NCI-H1092 treated with DMSO at 0.1 percent for 48 hours (cell line): ENCODE results near the gene SLC15A5.

Source experiments
- DNase-seq: peaks from one replicate; lab custom pipeline; 2025; lab: John Stamatoyannopoulos, UW

The SLC15A5 gene

GRCh38 chr12:16261944-16262475 lies 15.5 kb downstream of the SLC15A5 start:
- DNase-seq: no peak

GRCh38 chr12:16260206-16260605 lies 17.3 kb downstream of the SLC15A5 start:
- no peak for DNase-seq

DNA sequence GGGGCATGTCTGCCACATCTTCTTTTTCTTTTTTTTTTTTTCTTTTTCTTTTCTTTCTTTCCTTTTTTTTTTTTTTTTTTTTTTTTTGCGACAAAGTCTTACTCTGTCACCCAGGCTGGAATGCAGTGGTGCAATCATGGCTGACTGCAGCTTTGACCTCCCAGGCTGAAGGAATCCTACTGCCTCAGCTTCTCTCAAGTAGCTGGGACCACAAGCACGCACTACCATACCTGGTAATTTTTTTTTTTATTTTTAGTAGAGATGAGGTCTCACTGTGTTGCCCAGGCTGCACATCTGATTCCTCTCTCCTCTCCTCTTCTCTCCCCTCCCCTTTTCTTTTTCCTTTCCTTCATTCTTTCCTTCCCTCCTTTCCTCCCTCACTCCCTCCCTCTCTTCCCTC lies 18.5 kb downstream of the SLC15A5 start:
- no peak for DNase-seq

- DNase-seq: no peak
Measured at GRCh38 chr12:16246264-16246663, 31.2 kb downstream of the SLC15A5 start.

- DNase-seq: no peak
Measured at GRCh38 chr12:16245209-16245608, 32.3 kb downstream of the SLC15A5 start.

- DNase-seq: no peak
Measured at GRCh38 chr12:16243487-16244412, 33.7 kb downstream of the SLC15A5 start.

- DNase-seq: no peak
Measured at GRCh38 chr12:16241346-16241745, 36.1 kb downstream of the SLC15A5 start.

GRCh38 chr12:16238661-16239060 lies 38.8 kb downstream of the SLC15A5 start:
- no peak for DNase-seq

- no peak for DNase-seq
Measured at GRCh38 chr12:16229676-16230075, 47.8 kb downstream of the SLC15A5 start.

DNA sequence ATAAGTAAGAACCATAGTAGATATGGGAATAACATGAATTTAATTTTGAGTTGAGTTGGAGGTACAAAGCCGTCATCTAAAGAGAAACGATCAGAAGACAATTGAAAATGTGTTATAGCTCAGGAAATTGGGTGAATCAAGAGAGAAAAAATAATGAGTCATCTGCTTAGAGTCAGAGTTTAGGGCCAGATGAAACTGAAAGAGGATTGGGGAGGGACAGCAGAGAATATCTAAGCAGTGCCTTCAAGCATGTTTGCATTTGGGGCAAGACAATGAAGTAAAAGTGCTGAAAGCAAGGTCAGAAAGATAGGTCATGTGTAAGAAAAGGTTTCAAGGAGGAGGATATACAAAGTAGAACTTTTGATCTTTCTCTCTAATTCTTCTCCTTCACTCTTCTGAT lies 49.4 kb downstream of the SLC15A5 start:
- DNase-seq: no peak

GRCh38 chr12:16225692-16226091 lies 51.8 kb downstream of the SLC15A5 start:
- DNase-seq: no peak

GRCh38 chr12:16224196-16224595 lies 53.3 kb downstream of the SLC15A5 start:
- DNase-seq: no peak

DNA sequence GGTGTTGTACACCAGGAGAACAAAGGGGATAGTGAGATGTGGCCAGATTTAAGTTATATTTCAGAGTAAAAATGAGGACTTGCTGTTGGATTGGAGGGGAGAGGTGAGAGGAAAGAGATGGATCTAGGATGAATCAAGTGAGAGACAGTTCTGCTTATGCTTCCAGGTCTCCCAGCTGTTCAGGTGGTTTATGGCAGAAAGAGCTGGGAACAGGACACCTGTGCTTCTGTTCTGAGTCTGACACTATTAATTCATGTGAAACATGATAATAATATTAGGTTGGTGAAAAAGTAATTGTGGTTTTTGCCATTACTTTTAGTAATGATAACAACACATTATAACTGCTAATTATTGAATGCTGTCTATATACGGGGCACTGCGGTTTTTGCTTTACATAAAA lies 55.7 kb downstream of the SLC15A5 start:
- no peak for DNase-seq

GRCh38 chr12:16220120-16220519 lies 57.4 kb downstream of the SLC15A5 start:
- DNase-seq: no peak

DNA sequence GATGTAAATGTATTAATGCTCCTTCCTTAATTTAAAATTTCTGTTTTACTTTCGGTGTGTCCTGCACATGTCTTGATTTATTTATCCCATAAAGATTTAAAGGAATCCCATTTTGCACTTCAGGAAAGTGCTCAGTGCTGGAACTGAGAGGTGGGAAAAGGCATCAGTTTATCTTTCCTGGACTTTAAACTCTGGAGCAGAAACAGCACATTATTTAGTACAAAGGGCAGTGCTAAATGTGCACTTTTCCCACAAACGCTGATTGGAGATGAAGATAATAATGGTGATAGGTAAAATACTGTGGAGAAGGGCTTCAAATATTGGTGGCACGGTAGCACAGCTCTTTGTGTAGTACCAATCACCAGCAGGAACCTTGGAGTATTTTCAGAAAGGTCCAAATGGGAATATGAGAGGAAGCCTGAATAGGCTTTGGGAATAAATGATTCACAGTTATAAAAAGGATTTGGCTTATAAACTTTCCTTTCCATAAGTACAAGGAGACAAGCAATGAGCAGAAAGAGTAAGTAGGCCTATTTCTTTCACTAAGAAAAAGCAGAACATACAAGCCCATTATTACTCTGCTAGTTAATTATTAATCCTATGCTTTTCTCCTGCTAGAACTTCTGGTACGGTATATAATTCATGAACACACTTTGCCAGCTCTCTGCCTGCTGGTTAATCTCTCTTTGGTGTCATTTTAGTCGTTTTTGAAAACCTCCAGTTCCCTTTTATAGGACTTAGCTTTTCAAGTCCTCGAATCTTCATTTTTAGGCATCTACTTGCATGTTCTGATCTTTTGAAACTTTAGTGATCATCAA lies 58.3 kb downstream of the SLC15A5 start:
- no peak for DNase-seq

DNA sequence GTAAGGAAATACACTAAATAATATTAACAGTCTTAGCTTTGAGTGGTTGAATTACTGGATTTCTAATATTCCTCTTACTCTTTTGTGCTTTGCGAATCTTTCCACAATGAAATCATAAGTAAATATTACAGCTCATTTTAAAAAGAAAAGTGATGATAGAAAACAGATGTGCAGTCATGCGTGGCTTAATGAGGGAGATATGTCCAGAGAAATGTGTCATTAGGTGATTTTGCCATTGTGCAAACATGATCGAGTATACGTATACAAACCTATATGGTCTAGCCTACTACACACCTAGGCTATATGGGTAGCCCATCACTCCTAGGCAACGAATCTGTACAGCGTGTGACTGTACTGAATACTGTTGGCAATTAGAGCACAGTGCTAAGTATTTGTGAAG lies 59.3 kb downstream of the SLC15A5 start:
- DNase-seq: no peak

DNA sequence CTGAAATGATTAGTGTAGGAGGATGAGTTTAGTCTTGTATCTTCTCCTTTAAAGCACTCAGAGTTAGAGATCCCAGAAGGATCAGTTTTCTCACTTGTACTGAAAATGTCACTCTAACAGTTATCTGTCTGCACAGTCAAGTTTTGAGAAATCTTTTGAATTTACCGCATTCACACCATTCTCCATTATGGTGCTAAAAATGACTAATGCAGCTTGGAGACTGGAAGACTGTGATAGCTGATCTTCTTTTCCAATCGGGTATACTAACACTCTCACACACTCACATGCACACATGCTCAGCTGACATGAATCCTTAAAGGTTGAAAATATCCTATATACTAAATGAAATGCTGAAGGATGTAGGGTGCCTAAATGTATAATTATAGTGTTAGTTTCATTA lies 65.8 kb downstream of the SLC15A5 start:
- no peak for DNase-seq

- no peak for DNase-seq
Measured at GRCh38 chr12:16198884-16199283, 78.6 kb downstream of the SLC15A5 start.

DNA sequence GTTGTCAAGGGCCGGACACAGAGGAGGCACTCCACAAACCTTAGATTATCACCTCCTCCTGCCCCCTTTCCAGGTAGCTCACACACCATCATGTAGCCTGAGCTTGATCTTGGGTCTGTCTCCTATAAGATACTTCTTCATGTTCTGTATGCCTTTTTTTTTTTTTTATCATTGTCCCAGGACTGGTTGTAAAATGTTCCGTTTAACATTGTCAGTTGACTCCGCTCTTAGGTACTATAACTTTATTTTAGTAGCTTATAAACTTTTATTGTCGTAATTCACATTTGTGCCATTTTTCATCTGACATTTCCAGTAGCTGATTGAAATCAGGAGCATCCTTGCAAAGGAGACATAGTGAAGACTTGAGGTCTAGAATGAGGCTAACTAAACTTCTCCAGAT lies 79.9 kb downstream of the SLC15A5 start:
- DNase-seq: no peak

DNA sequence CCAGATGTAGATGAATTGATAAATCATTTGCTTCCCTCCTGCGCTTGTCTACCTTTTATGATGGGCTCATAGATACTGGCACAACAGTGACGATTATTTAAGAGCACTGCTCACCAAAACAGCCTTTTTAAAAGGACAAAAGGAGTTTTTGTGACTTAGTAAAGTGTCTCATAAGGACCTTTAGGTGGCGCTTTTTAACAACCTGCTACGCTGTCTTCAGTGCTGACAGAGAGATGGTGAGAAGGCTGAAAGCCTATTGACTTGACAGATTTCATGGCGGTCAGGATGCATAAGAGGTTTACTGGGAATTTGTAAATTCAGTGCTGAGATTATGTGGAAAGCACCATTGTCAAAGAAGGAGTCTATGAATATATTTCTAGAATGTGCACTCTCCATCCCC lies 87.6 kb downstream of the SLC15A5 start:
- peak; percentile 37 for DNase-seq

DNA sequence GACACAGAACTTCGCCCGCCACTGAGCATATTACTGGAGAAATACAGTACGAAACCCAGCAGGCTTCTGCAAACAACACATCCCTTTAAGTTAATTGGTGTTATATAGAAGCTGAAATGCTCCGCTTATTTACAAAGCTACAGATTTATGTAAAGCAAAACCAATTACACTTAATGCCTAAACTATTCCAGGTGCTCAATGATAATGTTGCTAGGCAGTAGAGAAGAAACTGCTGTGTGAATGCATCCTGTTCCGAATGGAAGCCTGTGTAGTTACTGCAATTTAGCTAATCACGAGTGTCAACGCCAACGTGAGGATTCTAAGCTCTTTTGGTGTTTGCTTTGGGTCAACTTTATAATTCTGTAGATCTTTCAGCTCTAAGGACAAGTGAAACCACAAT lies 89.8 kb downstream of the SLC15A5 start:
- peak; percentile 89 for DNase-seq

- no peak for DNase-seq
Measured at GRCh38 chr12:16184681-16185080, 92.8 kb downstream of the SLC15A5 start.

DNA sequence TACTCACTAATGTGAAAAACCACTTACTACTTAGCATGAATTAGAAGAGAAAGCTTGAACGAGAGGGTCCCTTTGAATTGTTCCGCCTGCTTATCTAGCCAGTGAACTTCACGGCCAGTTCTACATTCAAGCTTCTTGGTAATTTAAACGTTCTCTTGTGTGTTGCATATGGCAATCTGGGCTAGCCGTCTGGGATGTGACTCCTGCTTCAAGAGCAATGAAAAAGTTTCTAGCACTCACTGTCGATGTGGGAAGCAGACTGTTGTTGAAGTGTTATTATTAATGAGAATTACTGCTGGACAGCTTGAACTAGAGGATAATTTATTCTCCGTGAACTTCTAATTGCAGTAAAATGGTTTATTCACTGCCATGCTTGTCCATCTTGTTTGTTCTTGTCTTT lies 93.9 kb downstream of the SLC15A5 start:
- no peak for DNase-seq
